Measurements from ENCODE around the gene PTPN3.

GRCh38 chr9:109417585-109418544 is 80.2 kb downstream of the PTPN3 start:
- TF ChIP-seq CHD2 (IDR thresholded peaks at IDR 0.05; ENCODE audit: borderline replicate concordance, low read depth, low read length), result no peak
- TF ChIP-seq POLR2AphosphoS5 (IDR thresholded peaks at IDR 0.05; ENCODE audit: low read length), result no peak
- TF ChIP-seq ZNF24 (IDR thresholded peaks at IDR 0.05), result no peak
- no peak for TF ChIP-seq NRF1 (conservative IDR thresholded peaks at IDR 0.05; ENCODE audit: low read depth, low read length)
- no peak for TF ChIP-seq NFYB (IDR thresholded peaks at IDR 0.05; ENCODE audit: insufficient read depth, low read depth, low read length)
- no peak for TF ChIP-seq EZH2 (IDR thresholded peaks at IDR 0.05; ENCODE audit: borderline replicate concordance, control insufficient read depth, low read depth, low read length)
- no peak for TF ChIP-seq CTCF (IDR thresholded peaks at IDR 0.05 in 2 of 3, conservative IDR thresholded peaks at IDR 0.05 in 1 of 3; ENCODE audit: control insufficient read depth in 2 of 3, extremely low read depth in 1 of 3, insufficient read depth in 1 of 3, low read depth in 3 of 3, low read length in 3 of 3)
- no peak for TF ChIP-seq BHLHE40 (IDR thresholded peaks at IDR 0.05; ENCODE audit: borderline replicate concordance in 1 of 2, low read depth in 2 of 2, low read length in 1 of 2)
- TF ChIP-seq BCL3 (IDR thresholded peaks at IDR 0.05; ENCODE audit: borderline replicate concordance, insufficient read depth, low read depth, low read length, poor library complexity, severe bottlenecking), result no peak
- no peak for TF ChIP-seq STAT1 (conservative IDR thresholded peaks at IDR 0.05)
- no peak for TF ChIP-seq ZBTB11 (CRISPR knock-in tag; IDR thresholded peaks at IDR 0.05)
- no peak for TF ChIP-seq PKNOX1 (IDR thresholded peaks at IDR 0.05)
- TF ChIP-seq TCF12 (IDR thresholded peaks at IDR 0.05; ENCODE audit: low read depth, low read length), result 0 out of 2 replicates have a peak, but pooled peaks have one; percentile 25

Data from GM12878 (cell line).